ENCODE data around the gene CBLC.
A peak's percentile ranks its signal among the peaks of the same experiment; 100 is the strongest.

The CBLC gene

GRCh38 chr19:44741258-44741731 lies 36.4 kb upstream of the CBLC start:
- no peak for TF ChIP-seq CTCF (IDR thresholded peaks at IDR 0.05; ENCODE audit: low read length, missing control alignments)
- no peak overlapping the region for H3K4me3 ChIP-seq (replicated peaks; ENCODE audit: low read depth, low read length)
- peak; percentile 45 for DNase-seq (ENCODE audit: low read depth)

GRCh38 chr19:44741841-44742329 lies 35.8 kb upstream of the CBLC start:
- DNase-seq (ENCODE audit: low read depth): peak; percentile 100
- no peak overlapping the region for H3K4me3 ChIP-seq (replicated peaks; ENCODE audit: low read depth, low read length)

GRCh38 chr19:44742330-44743061 lies 35.2 kb upstream of the CBLC start:
- TF ChIP-seq CTCF (IDR thresholded peaks at IDR 0.05; ENCODE audit: low read length, missing control alignments): no peak
- no peak overlapping the region for H3K4me3 ChIP-seq (replicated peaks; ENCODE audit: low read depth, low read length)
- DNase-seq (ENCODE audit: low read depth): no peak

More at GRCh38 chr19:44741841-44742329, 35.8 kb upstream of the CBLC start:
- TF ChIP-seq CTCF (IDR thresholded peaks at IDR 0.05; ENCODE audit: low read length, missing control alignments): no peak

- no peak overlapping the region for H3K4me3 ChIP-seq (replicated peaks; ENCODE audit: low read depth, low read length)
- TF ChIP-seq CTCF (IDR thresholded peaks at IDR 0.05; ENCODE audit: low read length, missing control alignments): no peak
- DNase-seq (ENCODE audit: low read depth): no peak
These were observed 32.8 kb upstream of the CBLC start for GRCh38 chr19:44744871-44745332.

GRCh38 chr19:44745341-44745831 lies 32.3 kb upstream of the CBLC start:
- TF ChIP-seq CTCF (IDR thresholded peaks at IDR 0.05; ENCODE audit: low read length, missing control alignments): no peak
- no peak overlapping the region for H3K4me3 ChIP-seq (replicated peaks; ENCODE audit: low read depth, low read length)
- DNase-seq (ENCODE audit: low read depth): peak; percentile 92

GRCh38 chr19:44745887-44746600 lies 31.6 kb upstream of the CBLC start:
- no peak overlapping the region for H3K4me3 ChIP-seq (replicated peaks; ENCODE audit: low read depth, low read length)
- TF ChIP-seq CTCF (IDR thresholded peaks at IDR 0.05; ENCODE audit: low read length, missing control alignments): no peak
- DNase-seq (ENCODE audit: low read depth): no peak
